ENCODE results near the gene CHD6.

The CHD6 gene

GRCh38 chr20:41513829-41514228 is 104.3 kb downstream of the CHD6 start:
- FAIRE-seq (no peak), DNase-seq (ENCODE audit: extremely low spot score, insufficient read length, low read depth) (no peak)

DNA sequence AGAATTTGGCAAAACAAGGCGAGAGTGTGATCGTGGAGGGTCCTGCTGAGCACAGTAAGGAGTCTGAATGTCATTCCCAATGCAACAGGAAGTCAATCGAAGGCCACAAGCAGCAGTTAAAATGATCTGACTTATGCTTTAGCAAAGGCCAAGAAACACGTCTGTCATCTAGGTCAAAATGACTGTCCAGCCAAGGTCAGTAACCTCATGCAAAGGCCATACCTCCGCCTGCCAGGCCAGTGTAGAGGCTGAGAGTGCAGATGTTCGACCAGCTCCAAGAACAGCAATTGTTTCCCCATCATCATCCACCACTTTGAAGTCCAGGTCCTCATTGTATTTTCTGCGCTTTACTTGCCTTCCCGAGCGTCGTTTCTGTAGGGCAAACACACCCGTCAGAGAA is 105.6 kb downstream of the CHD6 start:
- DNase-seq (ENCODE audit: extremely low spot score, insufficient read length, low read depth) (no peak), FAIRE-seq (no peak)

GRCh38 chr20:41510847-41511450 is 107.2 kb downstream of the CHD6 start:
- FAIRE-seq: no peak
- DNase-seq (ENCODE audit: extremely low spot score, insufficient read length, low read depth): no peak

DNA sequence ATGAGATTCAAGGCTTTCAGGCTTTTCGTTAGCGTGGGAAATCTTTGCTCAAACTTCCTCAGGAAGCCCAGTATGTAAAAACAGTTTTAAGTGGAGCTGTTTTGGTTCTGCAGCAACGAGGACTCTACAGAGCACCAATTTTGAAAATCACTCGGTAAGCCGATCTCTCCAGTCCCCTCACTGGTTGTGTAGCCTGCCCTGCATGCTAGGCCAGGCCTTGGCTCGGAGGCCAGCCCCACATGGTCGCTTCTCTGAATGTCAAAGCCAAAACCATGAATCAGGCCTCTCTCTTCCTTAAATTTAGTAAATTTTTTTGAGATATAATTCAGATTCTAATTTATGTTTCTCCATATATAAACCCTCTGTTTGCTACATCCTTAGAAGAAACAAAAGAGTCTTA is 108.0 kb downstream of the CHD6 start:
- DNase-seq (ENCODE audit: extremely low spot score, insufficient read length, low read depth) (no peak), FAIRE-seq (no peak)

- FAIRE-seq (no peak), DNase-seq (ENCODE audit: extremely low spot score, insufficient read length, low read depth) (no peak)
Measured at GRCh38 chr20:41509316-41510200, 108.6 kb downstream of the CHD6 start.

GRCh38 chr20:41508335-41508734 is 109.8 kb downstream of the CHD6 start:
- FAIRE-seq (no peak), DNase-seq (ENCODE audit: extremely low spot score, insufficient read length, low read depth) (no peak)

DNA sequence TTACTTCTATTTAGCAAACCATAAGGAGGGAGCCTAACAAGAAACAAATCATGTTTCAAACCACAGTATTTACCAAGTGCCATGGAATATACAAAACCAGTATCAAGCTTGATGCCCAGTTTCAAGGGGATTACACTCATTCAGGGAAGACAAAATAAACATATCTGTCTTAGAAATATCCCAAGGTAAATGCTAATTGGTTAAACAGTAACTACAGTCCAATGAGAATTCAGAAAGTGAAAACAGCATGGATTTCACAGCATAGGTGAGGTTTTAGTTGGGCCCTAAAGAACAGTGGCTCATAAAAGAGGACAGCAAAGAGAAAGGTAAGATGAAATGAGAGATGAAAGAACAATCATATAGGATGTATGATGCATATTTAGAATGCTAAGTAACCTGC is 110.3 kb downstream of the CHD6 start:
- no peak for FAIRE-seq
- DNase-seq (ENCODE audit: extremely low spot score, insufficient read length, low read depth): no peak

- no peak for DNase-seq (ENCODE audit: extremely low spot score, insufficient read length, low read depth)
- no peak for FAIRE-seq
Measured at GRCh38 chr20:41507436-41507835, 110.7 kb downstream of the CHD6 start.

GRCh38 chr20:41506192-41506915 is 111.8 kb downstream of the CHD6 start:
- DNase-seq (ENCODE audit: extremely low spot score, insufficient read length, low read depth): no peak
- FAIRE-seq: no peak

DNA sequence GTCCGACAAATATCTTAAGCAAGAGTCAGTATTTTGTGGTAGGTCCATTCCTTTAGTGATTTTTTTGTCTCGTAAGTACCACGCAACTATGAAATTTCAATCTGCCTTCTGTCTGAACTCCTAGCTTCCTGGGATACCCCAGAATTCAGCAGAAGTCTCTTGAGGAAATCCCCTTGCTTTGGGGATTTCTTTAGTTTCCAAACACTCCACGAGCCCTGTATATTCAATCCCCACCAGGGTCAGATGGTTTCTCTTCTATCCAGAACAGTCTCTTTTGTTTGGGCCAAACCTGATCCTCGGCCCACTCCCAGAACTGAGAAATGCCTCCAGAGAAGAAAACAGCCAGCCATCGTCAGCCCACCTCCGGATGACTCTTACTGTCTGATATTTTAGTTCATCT is 113.0 kb downstream of the CHD6 start:
- FAIRE-seq: no peak
- no peak for DNase-seq (ENCODE audit: extremely low spot score, insufficient read length, low read depth)

GRCh38 chr20:41501376-41501775 is 116.8 kb downstream of the CHD6 start:
- no peak for DNase-seq (ENCODE audit: extremely low spot score, insufficient read length, low read depth)
- no peak for FAIRE-seq

DNA sequence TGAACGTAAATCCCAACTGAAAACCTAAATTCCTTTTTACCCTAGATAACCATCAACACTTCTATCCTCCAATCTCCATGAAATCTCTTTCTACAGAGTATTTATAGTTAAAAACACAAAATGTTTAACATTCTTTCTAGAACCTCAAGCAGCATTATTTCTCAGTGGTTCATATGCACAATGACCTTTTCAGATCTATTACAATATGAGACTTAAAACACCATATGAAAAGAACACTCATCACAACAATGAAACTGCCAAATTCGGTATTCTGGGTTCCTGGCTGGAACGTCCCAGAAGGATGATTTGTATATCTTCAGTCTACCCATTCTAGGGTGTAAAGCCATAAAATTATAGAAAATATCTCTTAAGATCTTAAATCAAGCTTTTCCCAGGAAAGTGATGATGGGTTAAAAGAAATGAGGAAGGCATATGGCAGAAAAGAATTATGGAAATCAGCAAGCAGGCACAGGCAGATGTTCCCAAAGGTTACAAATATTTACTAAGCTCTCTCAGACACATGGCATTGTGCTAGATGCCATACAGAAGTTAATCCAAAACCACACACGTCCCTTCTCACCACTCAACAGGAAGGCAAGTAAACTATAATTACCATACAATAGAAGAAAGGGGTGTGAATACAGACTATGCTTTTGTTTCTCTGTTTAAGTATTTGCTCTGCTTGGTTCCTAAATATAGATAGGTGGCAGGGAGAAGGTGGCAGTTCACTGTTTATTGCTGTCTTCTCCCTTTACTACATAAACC is 118.0 kb downstream of the CHD6 start:
- FAIRE-seq (no peak), DNase-seq (ENCODE audit: extremely low spot score, insufficient read length, low read depth) (no peak)

GRCh38 chr20:41499064-41499463 is 119.1 kb downstream of the CHD6 start:
- DNase-seq (ENCODE audit: extremely low spot score, insufficient read length, low read depth) (no peak), FAIRE-seq (no peak)

- FAIRE-seq (no peak), DNase-seq (ENCODE audit: extremely low spot score, insufficient read length, low read depth) (no peak)
Measured at GRCh38 chr20:41497186-41497895, 120.8 kb downstream of the CHD6 start.

GRCh38 chr20:41494451-41494850 is 123.7 kb downstream of the CHD6 start:
- DNase-seq (ENCODE audit: extremely low spot score, insufficient read length, low read depth) (no peak), FAIRE-seq (no peak)

DNA sequence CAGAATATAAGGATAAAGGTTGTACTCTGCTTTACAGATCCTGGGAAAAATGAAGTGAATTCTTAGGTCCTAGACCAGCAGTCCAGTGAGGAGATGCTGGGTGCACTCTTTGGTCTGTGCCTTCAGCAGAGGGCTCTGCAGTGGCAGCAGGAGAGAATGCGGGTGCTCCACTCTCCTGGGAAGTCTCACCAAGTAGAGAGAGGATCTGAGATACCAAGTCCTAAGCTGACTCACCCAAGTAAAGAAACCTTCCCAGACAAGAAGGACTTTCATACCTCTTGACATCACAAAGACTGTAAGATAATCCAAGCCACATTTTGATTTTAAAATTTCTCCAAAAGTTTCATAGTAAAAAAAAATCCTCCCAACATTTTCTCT is 134.6 kb downstream of the CHD6 start:
- FAIRE-seq (no peak), DNase-seq (ENCODE audit: extremely low spot score, insufficient read length, low read depth) (no peak)

GRCh38 chr20:41482647-41483552 is 135.3 kb downstream of the CHD6 start:
- no peak for DNase-seq (ENCODE audit: extremely low spot score, insufficient read length, low read depth)
- no peak for FAIRE-seq

DNA sequence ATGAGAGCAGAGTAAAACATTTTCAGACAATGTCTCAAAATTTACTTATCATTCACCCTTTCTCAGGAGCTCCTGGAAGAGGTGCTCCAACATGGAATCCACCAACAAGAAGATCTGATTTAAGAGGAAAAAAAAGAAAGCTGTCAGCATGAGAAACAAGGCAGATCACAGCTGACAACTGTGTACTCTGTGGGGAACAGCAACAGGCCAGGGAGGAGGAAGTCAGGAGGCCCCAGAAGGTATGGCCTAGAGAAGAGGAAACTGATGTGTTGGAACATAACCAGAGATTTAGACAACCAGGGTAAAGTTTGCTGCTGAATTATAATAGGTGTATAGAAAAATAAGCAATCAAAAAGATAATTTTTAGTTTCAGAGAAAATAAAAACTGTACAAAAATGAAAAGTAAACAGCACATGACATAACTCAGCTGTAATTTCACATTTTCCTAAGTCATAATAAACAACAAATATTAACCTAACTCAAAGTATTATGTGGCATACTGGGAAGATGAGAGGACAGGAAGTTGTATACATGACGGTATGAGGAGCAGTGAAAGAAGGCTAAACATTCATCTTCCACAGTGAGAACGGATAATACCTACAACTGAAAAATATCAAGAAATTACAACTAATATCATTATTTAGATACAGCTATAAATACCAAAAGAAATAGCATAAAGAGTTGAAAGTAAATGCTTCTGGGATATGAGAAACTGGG is 138.0 kb downstream of the CHD6 start:
- no peak for DNase-seq (ENCODE audit: extremely low spot score, insufficient read length, low read depth)

More for the DNA sequence above, 138.0 kb downstream of the CHD6 start:
- FAIRE-seq: no peak

Measured in GM18507 (cell line).